ENCODE data around the gene CEACAM21. TPM values are rescaled to one million over a fixed set of nuclear protein-coding genes. Genes with fewer than 3 reads are reported as not detected.

Gene CEACAM21
- total and polyA plus RNA-seq, 7 donors: 0.05 to 0.48 (median 0.21) TPM; not detected in 2

GRCh38 chr19:41626278-41626677 is 50.3 kb downstream of the CEACAM21 start:
- Histone ChIP-seq H3K27ac (no peak overlapping the region), H3K27me3 (ENCODE audit: insufficient read depth in 3 of 3, low read length in 2 of 3) (no peaks in the 10 kb centered on the region), H3K4me1 (no peaks in the 10 kb centered on the region), H3K4me3 (no peak overlapping the region), H3K9me3 (peaks cover 8% of the 10 kb centered on the region), H3K36me3 (ENCODE audit: insufficient read depth in 1 of 2, low read depth in 1 of 2) (no peaks in the 10 kb centered on the region)
- no peak for DNase-seq
- TF ChIP-seq CTCF (IDR thresholded peaks at IDR 0.05): no peak
- WGBS, 3 donors: 34 to 49% (median 48%) methylated on average over 3 of the region's 3 CpGs
- intact Hi-C loops (cut with DNase I): no loop called here
- no peak for ATAC-seq

DNA sequence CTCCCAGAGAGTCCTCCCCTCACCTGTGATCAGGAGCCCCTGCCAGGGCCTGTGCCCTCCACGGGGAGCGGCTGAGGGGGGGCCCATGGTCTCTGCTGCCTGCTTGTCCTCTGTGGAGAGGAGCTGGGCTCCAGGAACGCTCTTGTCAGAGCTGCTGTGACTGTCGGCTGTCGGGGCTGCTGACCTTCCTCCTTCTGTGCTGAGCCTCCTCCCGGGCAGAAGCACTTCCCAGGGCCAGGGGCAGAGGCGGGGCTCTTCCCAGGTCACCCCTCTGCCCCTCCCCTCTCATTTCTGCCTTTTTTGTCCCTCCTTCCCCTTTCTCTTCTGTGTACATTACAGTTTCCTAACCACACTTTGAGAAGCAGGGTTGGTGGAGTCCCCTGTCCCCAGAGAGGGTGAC is 50.9 kb downstream of the CEACAM21 start, which contains the start of gene CEACAM4:
TSS of gene CEACAM4 (minus strand) at position 198 of the 400 bp plus-strand sequence. CDS start at position 87, 111 bp downstream.
- 25 to 41% (median 41%) methylated on average over 5 to 7 of the region's 7 CpGs for WGBS, 3 donors
- Histone ChIP-seq H3K36me3 (ENCODE audit: insufficient read depth in 1 of 2, low read depth in 1 of 2) (no peaks in the 10 kb centered on the region), H3K27ac (no peak within 1 kb of the TSS), H3K4me1 (no peaks in the 10 kb centered on the region), H3K27me3 (ENCODE audit: insufficient read depth in 3 of 3, low read length in 2 of 3) (no peaks in the 10 kb centered on the region), H3K4me3 (no peak within 1 kb of the TSS), H3K9me3 (peaks cover 12% of the 10 kb centered on the region)
- peak in 1 of 2 donors; percentile 56 for DNase-seq
- intact Hi-C loops (cut with DNase I): no loop called here
- peak in 1 of 4 donors; percentile 33 for ATAC-seq
- no peak for TF ChIP-seq CTCF (IDR thresholded peaks at IDR 0.05)

GRCh38 chr19:41627966-41628675 is 52.2 kb downstream of the CEACAM21 start:
- Histone ChIP-seq H3K27me3 (ENCODE audit: insufficient read depth in 3 of 3, low read length in 2 of 3) (no peaks in the 10 kb centered on the region), H3K4me3 (no peak overlapping the region), H3K4me1 (no peaks in the 10 kb centered on the region), H3K9me3 (peaks cover 12% of the 10 kb centered on the region), H3K36me3 (ENCODE audit: insufficient read depth in 1 of 2, low read depth in 1 of 2) (no peaks in the 10 kb centered on the region), H3K27ac (no peak overlapping the region)
- DNase-seq: no peak
- ATAC-seq: no peak
- intact Hi-C loops (cut with DNase I): no loop called here
- 58 to 65% (median 62%) methylated on average over 8 of the region's 8 CpGs for WGBS, 3 donors
- no peak for TF ChIP-seq CTCF (IDR thresholded peaks at IDR 0.05)

Other genes starting within 250 kb of the CEACAM21 start
- gene TGFB1, start 222.2 kb upstream of the CEACAM21 start, total RNA-seq: 10 to 100 TPM in 2 of 4 donors, 1 to 10 TPM in 2; 8.2 to 10.8 (median 10.1) TPM
- gene TGFB1, start 222.2 kb upstream of the CEACAM21 start, polyA plus RNA-seq: 10 to 100 TPM in 1 of 3 donors, 1 to 10 TPM in 2; 2.8 to 10.5 (median 3.2) TPM
- 1 to 10 TPM; 1.7 to 2.5 (median 2.0) TPM for gene B9D2, start 212.0 kb upstream of the CEACAM21 start, total RNA-seq
- gene B9D2, start 212.0 kb upstream of the CEACAM21 start, polyA plus RNA-seq: 10 to 100 TPM in 1 of 3 donors, 1 to 10 TPM in 2; 7.9 to 13.1 (median 9.3) TPM
- 1 to 10 TPM; 1.4 to 2.6 (median 1.7) TPM for gene TMEM91, start 199.6 kb upstream of the CEACAM21 start, total RNA-seq
- gene TMEM91, start 199.6 kb upstream of the CEACAM21 start, polyA plus RNA-seq: 1 to 10 TPM in 2 of 3 donors, under 1 TPM in 1; 0.88 to 3.1 (median 2.5) TPM
- 10 to 100 TPM; 25.4 to 42.3 (median 41.2) TPM for gene EXOSC5, start 178.8 kb upstream of the CEACAM21 start, total RNA-seq
- 10 to 100 TPM; 34.9 to 78.8 (median 59.0) TPM for gene EXOSC5, start 178.8 kb upstream of the CEACAM21 start, polyA plus RNA-seq
- gene BCKDHA, start 178.3 kb upstream of the CEACAM21 start, total RNA-seq: 10 to 100 TPM; 31.5 to 45.1 (median 39.8) TPM
- 10 to 100 TPM; 34.9 to 58.8 (median 43.3) TPM for gene BCKDHA, start 178.3 kb upstream of the CEACAM21 start, polyA plus RNA-seq
- 1 to 10 TPM in 2 of 4 donors, under 1 TPM in 2; 0.55 to 1.9 (median 1.3) TPM for gene B3GNT8, start 148.8 kb upstream of the CEACAM21 start, total RNA-seq
- under 1 TPM; 0.59 to 0.96 (median 0.73) TPM for gene B3GNT8, start 148.8 kb upstream of the CEACAM21 start, polyA plus RNA-seq
- 10 to 100 TPM; 37.6 to 71.4 (median 59.5) TPM for gene DMAC2, start 136.3 kb upstream of the CEACAM21 start, total RNA-seq
- 100 to 1,000 TPM in 1 of 3 donors, 10 to 100 TPM in 2; 68.5 to 113 (median 88.8) TPM for gene DMAC2, start 136.3 kb upstream of the CEACAM21 start, polyA plus RNA-seq
- gene ERICH4, start 133.0 kb upstream of the CEACAM21 start, total RNA-seq: not detected
- under 1 TPM in 2 of 3 donors, not detected in 1; 0.09 to 0.10 TPM for gene ERICH4, start 133.0 kb upstream of the CEACAM21 start, polyA plus RNA-seq
- under 1 TPM in 2 of 4 donors, not detected in 2; 0.17 to 0.73 TPM for gene CEACAM4, start 50.9 kb downstream of the CEACAM21 start, total RNA-seq
- gene CEACAM4, start 50.9 kb downstream of the CEACAM21 start, polyA plus RNA-seq: under 1 TPM in 1 of 3 donors, not detected in 2; 0.03 TPM
- gene CEACAM7, start 112.1 kb downstream of the CEACAM21 start, total RNA-seq: under 1 TPM in 2 of 4 donors, not detected in 2; 0.15 to 0.32 TPM
- gene CEACAM7, start 112.1 kb downstream of the CEACAM21 start, polyA plus RNA-seq: under 1 TPM in 1 of 3 donors, not detected in 2; 0.01 TPM
- under 1 TPM in 2 of 4 donors, not detected in 2; 0.69 TPM for gene CEACAM5, start 132.5 kb downstream of the CEACAM21 start, total RNA-seq
- gene CEACAM5, start 132.5 kb downstream of the CEACAM21 start, polyA plus RNA-seq: under 1 TPM in 1 of 3 donors, not detected in 2; 0.04 TPM
- gene CEACAM6, start 179.4 kb downstream of the CEACAM21 start, total RNA-seq: under 1 TPM in 2 of 4 donors, not detected in 2; 0.17 to 0.27 TPM
- gene CEACAM6, start 179.4 kb downstream of the CEACAM21 start, polyA plus RNA-seq: under 1 TPM in 2 of 3 donors, not detected in 1; 0.03 TPM
- under 1 TPM in 1 of 4 donors, not detected in 3; 0.59 TPM for gene CEACAM3, start 220.4 kb downstream of the CEACAM21 start, total RNA-seq
- under 1 TPM in 2 of 3 donors, not detected in 1; 0.01 to 0.05 TPM for gene CEACAM3, start 220.4 kb downstream of the CEACAM21 start, polyA plus RNA-seq